A549 (cell line): ENCODE results near the gene SLC6A4. TPM values are rescaled to one million over a fixed set of nuclear protein-coding genes. Genes with fewer than 3 reads are reported as not detected.

ENCODE experiments used
- ATAC-seq, 2 experiments: fragments of 200-7000 bp in 1 of 2; fragments of >200 bp in 1 of 2; cut with Nextera tagmentation in 1 of 2; cut with Tn5 transposase in 1 of 2; 3 replicates each; pipeline versions ENCODE4 v1.8.0 to v1.9.1; 2018 to 2020; ENCODE audit warnings: mild to moderate bottlenecking in 1 of 2, moderate library complexity in 1 of 2
- CTCF ChIA-PET: fragments of 300-600 bp; sonication (Branson Sonifier 250); formaldehyde crosslinking; extraction: SDS; loops from one replicate; lab custom pipeline; 2021; ENCODE audit warnings: antibody characterized with exemption, inconsistent platforms; lab: Yijun Ruan, JAX
- POLR2A ChIA-PET: fragments of 350-600 bp; formaldehyde crosslinking; extraction: SDS; loops from one replicate; lab custom pipeline; 2021; ENCODE audit warnings: antibody characterized with exemption, inconsistent platforms; lab: Yijun Ruan, JAX
- DNase-seq, 2 experiments: peaks; one replicate each; pipeline versions ENCODE4 v3.0.0 to v3.0.0-alpha.2; 2011 to 2016; ENCODE audit warnings: low read depth in 1 of 2, low spot score in 1 of 2
- FAIRE-seq: peaks from 2 replicates; lab custom pipeline; 2011; peaks lifted over from hg19 to GRCh38; lab: Jason Lieb, UNC
- H3K27ac ChIP-seq, 2 experiments: fragments of >200 bp; sonication (Bioruptor Twin); formaldehyde crosslinking; 3 replicates each; pipeline ENCODE4 v1.5.1; 2016 to 2017
- H3K4me1 ChIP-seq: fragments of >200 bp; sonication (Bioruptor Twin); formaldehyde crosslinking; 3 replicates; pipeline ENCODE4 v1.6.1; 2016
- H3K4me2 ChIP-seq: fragments of >200 bp; sonication (Bioruptor Twin); formaldehyde crosslinking; 3 replicates; pipeline ENCODE4 v1.6.1; 2016
- H3K4me3 ChIP-seq: fragments of >200 bp; sonication (Bioruptor Twin); formaldehyde crosslinking; 3 replicates; pipeline ENCODE4 v1.5.1; 2016
- H3K9me3 ChIP-seq: fragments of >200 bp; sonication (Bioruptor Twin); formaldehyde crosslinking; 3 replicates; pipeline ENCODE4 v1.6.1; 2016
- BHLHE40 ChIP-seq: IDR thresholded peaks from 2 replicates; pipeline ENCODE4 v1.6.1; 2012; ENCODE audit warnings: low read depth, low read length, inconsistent platforms
- EHMT2 ChIP-seq: fragments of 200-600 bp; sonication (generic); IDR thresholded peaks from 2 replicates; pipeline ENCODE4 v1.6.1; 2016; ENCODE audit warnings: antibody characterized with exemption, low read depth, mild to moderate bottlenecking, moderate library complexity
- ESRRA ChIP-seq: fragments of 150-350 bp; IDR thresholded peaks from 2 replicates; pipeline ENCODE4 v1.6.1; 2014; ENCODE audit warnings: mild to moderate bottlenecking, low read length, borderline replicate concordance
- FOSB ChIP-seq: fragments of 250-450 bp; sonication (Bioruptor Pico); IDR thresholded peaks from 2 replicates; pipeline ENCODE4 v1.5.0; 2020; ENCODE audit warnings: mild to moderate bottlenecking, moderate library complexity
- GATA3 ChIP-seq: IDR thresholded peaks from 2 replicates; pipeline ENCODE4 v1.6.1; 2012; ENCODE audit warnings: borderline replicate concordance
- HEYL ChIP-seq: fragments of 250-450 bp; sonication (Bioruptor Pico); IDR thresholded peaks from 2 replicates; pipeline ENCODE4 v1.8.0; 2021; ENCODE audit warnings: mild to moderate bottlenecking, moderate library complexity
- HMGXB4 ChIP-seq: fragments of 250-450 bp; sonication (Bioruptor Pico); IDR thresholded peaks from 2 replicates; pipeline ENCODE4 v1.5.0; 2021; ENCODE audit warnings: mild to moderate bottlenecking, moderate library complexity, borderline replicate concordance
- HOXA7 ChIP-seq: fragments of 250-450 bp; sonication (Bioruptor Pico); IDR thresholded peaks from 2 replicates; pipeline ENCODE4 v1.5.0; 2020; ENCODE audit warnings: mild to moderate bottlenecking, moderate library complexity
- HOXB13 ChIP-seq: fragments of 250-450 bp; sonication (Bioruptor Pico); IDR thresholded peaks from 2 replicates; pipeline ENCODE4 v1.5.0; 2020; ENCODE audit warnings: low read depth, mild to moderate bottlenecking, moderate library complexity
- JUN ChIP-seq, 2 experiments: fragments of >200 bp; sonication (Bioruptor Twin); formaldehyde crosslinking; IDR thresholded peaks; 2 replicates in 1 of 2; 3 replicates in 1 of 2; pipeline ENCODE4 v1.6.1; 2016 to 2017
- MAFK ChIP-seq: fragments of 450-650 bp; IDR thresholded peaks from 2 replicates; pipeline ENCODE4 v1.6.1; 2014; ENCODE audit not compliant: partially characterized antibody
- MAX ChIP-seq: IDR thresholded peaks from 2 replicates; pipeline ENCODE4 v1.6.1; 2012
- NFE2L2 ChIP-seq: fragments of 150-350 bp; conservative IDR thresholded peaks from 2 replicates; pipeline ENCODE4 v1.6.1; 2014; ENCODE audit warnings: low read length
- NPAS2 ChIP-seq: fragments of 250-450 bp; sonication (Bioruptor Pico); IDR thresholded peaks from 2 replicates; pipeline ENCODE4 v1.8.0; 2022; ENCODE audit warnings: mild to moderate bottlenecking, moderate library complexity, borderline replicate concordance
- POLR2AphosphoS2 ChIP-seq: conservative IDR thresholded peaks from 2 replicates; pipeline ENCODE4 v1.6.1; 2012; ENCODE audit warnings: low read length, improper control_type of control experiment, inconsistent platforms
- RAD21 ChIP-seq, 2 experiments: fragments of >200 bp in 1 of 2; sonication (Bioruptor Twin) in 1 of 2; formaldehyde crosslinking in 1 of 2; IDR thresholded peaks in 1 of 2; conservative IDR thresholded peaks in 1 of 2; 2 replicates in 1 of 2; 3 replicates in 1 of 2; pipeline ENCODE4 v1.6.1; 2012 to 2018; ENCODE audit warnings: inconsistent platforms in 1 of 2
- RFX5 ChIP-seq: fragments of 450-650 bp; IDR thresholded peaks from 2 replicates; pipeline ENCODE4 v1.7.1; 2014; ENCODE audit warnings: antibody characterized with exemption, mild to moderate bottlenecking, moderate library complexity
- RNF2 ChIP-seq: fragments of 200-600 bp; sonication (generic); IDR thresholded peaks from 2 replicates; pipeline ENCODE4 v1.6.1; 2016; ENCODE audit warnings: low read depth, mild to moderate bottlenecking, antibody characterized with exemption, moderate library complexity, borderline replicate concordance
- SMC3 ChIP-seq: fragments of >200 bp; sonication (Bioruptor Twin); formaldehyde crosslinking; IDR thresholded peaks from 3 replicates; pipeline ENCODE4 v1.6.1; 2018; ENCODE audit warnings: inconsistent platforms
- TFCP2L1 ChIP-seq: fragments of 250-450 bp; sonication (Bioruptor Pico); IDR thresholded peaks from 2 replicates; pipeline ENCODE4 v1.5.0; 2021; ENCODE audit warnings: mild to moderate bottlenecking
- TP53 ChIP-seq: fragments of 250-450 bp; sonication (Bioruptor Pico); IDR thresholded peaks from 2 replicates; pipeline ENCODE4 v1.5.0; 2021; ENCODE audit warnings: mild to moderate bottlenecking, moderate library complexity
- USF2 ChIP-seq: fragments of 450-650 bp; IDR thresholded peaks from 2 replicates; pipeline ENCODE4 v1.6.1; 2014; ENCODE audit warnings: antibody characterized with exemption
- ZC3H11A ChIP-seq: fragments of 450-650 bp; IDR thresholded peaks from 2 replicates; pipeline ENCODE4 v1.6.1; 2014; ENCODE audit warnings: antibody characterized with exemption, mild to moderate bottlenecking
- ZNF302 ChIP-seq: fragments of 250-450 bp; sonication (Bioruptor Pico); IDR thresholded peaks from 2 replicates; pipeline ENCODE4 v1.9.0; 2021; ENCODE audit warnings: inconsistent platforms, mild to moderate bottlenecking, moderate library complexity
- ZSCAN20 ChIP-seq: fragments of 250-450 bp; sonication (Bioruptor Pico); IDR thresholded peaks from 2 replicates; pipeline ENCODE4 v1.8.0; 2022; ENCODE audit warnings: mild to moderate bottlenecking, moderate library complexity
- WGBS: methylation state at CpG from one replicate; pipeline ENCODE4 v1.1.6; 2017; ENCODE audit errors: missing lambda C conversion rate; 5-methylcytosine and 5-hydroxymethylcytosine counted together
- polyA plus RNA-seq, 4 experiments: library from polyadenylated mRNA; depleted of rRNA in 3 of 4; stranded (reverse); fragments of >200 nt; fragmentation: RNase III in 1 of 4; extraction: RNeasy Plus Mini Kit Qiagen cat#74134 plus additional on column Dnase treatment in 1 of 4; gene quantifications; 2 replicates in 3 of 4; 3 replicates in 1 of 4; pipeline ENCODE4 v1.2.3, GENCODE V29; 2011 to 2017
- TF ChIP-seq, protein P1 (sequence below): fragments of 200-600 bp; sonication (generic); IDR thresholded peaks from 2 replicates; pipeline ENCODE4 v1.6.1; 2016; ENCODE audit warnings: antibody characterized with exemption, mild to moderate bottlenecking, moderate library complexity
- TF ChIP-seq, protein P2 (sequence below): fragments of 150-350 bp; IDR thresholded peaks from 2 replicates; pipeline ENCODE4 v1.6.1; 2014; ENCODE audit warnings: low read depth, mild to moderate bottlenecking, low read length

SLC6A4 gene
- polyA plus RNA-seq, 2 of the 4 experiments (the other 2 are of a cell fraction), result 0.12 TPM; not detected in 1

GRCh38 chr17:30164531-30164930 lies 71.0 kb downstream of the SLC6A4 start:
- ChIA-PET CTCF (interaction anchor here (0.8 to 5.0 kb wide), 7 partner anchors 8 to 172 kb away, joined by 3 to 17 read pairs (median 5); no protein-coding TSS in a partner anchor), POLR2A (no interaction called here)
- 91% methylated on average over 4 of the region's 4 CpGs for WGBS
- H3K4me3 ChIP-seq, result no peak overlapping the region
- TF ChIP-seq FOSB (no peak), NPAS2 (CRISPR knock-in tag) (no peak), RAD21 (conservative IDR thresholded peaks at IDR 0.05 in 1 of 2, IDR thresholded peaks at IDR 0.05 in 1 of 2) (no peak), GATA3 (no peak), MAFK (no peak), TFCP2L1 (CRISPR knock-in tag) (no peak), JUN (IDR thresholded peaks at IDR 0.05) (no peak), ZNF302 (CRISPR knock-in tag) (no peak), HMGXB4 (no peak), SMC3 (no peak), TP53 (CRISPR knock-in tag) (no peak), EHMT2 (no peak), NFE2L2 (no peak), MAX (no peak), HOXB13 (CRISPR knock-in tag) (no peak)
- TF ChIP-seq, protein P1, sequence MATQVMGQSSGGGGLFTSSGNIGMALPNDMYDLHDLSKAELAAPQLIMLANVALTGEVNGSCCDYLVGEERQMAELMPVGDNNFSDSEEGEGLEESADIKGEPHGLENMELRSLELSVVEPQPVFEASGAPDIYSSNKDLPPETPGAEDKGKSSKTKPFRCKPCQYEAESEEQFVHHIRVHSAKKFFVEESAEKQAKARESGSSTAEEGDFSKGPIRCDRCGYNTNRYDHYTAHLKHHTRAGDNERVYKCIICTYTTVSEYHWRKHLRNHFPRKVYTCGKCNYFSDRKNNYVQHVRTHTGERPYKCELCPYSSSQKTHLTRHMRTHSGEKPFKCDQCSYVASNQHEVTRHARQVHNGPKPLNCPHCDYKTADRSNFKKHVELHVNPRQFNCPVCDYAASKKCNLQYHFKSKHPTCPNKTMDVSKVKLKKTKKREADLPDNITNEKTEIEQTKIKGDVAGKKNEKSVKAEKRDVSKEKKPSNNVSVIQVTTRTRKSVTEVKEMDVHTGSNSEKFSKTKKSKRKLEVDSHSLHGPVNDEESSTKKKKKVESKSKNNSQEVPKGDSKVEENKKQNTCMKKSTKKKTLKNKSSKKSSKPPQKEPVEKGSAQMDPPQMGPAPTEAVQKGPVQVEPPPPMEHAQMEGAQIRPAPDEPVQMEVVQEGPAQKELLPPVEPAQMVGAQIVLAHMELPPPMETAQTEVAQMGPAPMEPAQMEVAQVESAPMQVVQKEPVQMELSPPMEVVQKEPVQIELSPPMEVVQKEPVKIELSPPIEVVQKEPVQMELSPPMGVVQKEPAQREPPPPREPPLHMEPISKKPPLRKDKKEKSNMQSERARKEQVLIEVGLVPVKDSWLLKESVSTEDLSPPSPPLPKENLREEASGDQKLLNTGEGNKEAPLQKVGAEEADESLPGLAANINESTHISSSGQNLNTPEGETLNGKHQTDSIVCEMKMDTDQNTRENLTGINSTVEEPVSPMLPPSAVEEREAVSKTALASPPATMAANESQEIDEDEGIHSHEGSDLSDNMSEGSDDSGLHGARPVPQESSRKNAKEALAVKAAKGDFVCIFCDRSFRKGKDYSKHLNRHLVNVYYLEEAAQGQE, result no peak
- H3K4me2 ChIP-seq, result no peak overlapping the region
- no peak for FAIRE-seq
- peaks cover 8% of the 10 kb centered on the region; the same call in 1 of the 3 replicates for H3K4me1 ChIP-seq
- H3K9me3 ChIP-seq, result no peaks in the 10 kb centered on the region
- no peak for DNase-seq
- no peak overlapping the region for H3K27ac ChIP-seq
- ATAC-seq, result no peak

DNA sequence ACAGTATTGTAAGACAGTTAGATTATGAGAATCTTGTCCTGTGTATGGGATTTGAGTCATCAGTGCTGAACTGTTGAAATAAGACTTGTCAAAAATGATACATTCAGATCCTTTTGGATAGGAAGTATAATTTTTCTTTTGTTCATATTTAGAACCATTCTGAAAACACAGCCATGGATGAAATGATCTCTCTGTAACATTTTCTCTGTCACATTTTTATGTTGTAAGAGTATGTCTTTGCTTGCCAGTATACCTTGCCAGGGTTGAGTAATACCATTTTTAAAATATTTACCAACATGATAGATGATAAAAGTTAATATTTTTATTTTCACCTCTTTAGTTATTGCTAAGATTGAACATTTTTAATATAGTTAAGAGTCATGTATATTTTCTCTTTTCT lies 73.9 kb downstream of the SLC6A4 start:
- Histone ChIP-seq H3K27ac (no peak overlapping the region), H3K4me1 (peaks cover 8% of the 10 kb centered on the region; the same call in 1 of the 3 replicates), H3K9me3 (no peaks in the 10 kb centered on the region), H3K4me2 (no peak overlapping the region), H3K4me3 (no peak overlapping the region)
- ChIA-PET CTCF (interaction anchor here (1.7 to 5.0 kb wide), 4 partner anchors 14 to 74 kb away, joined by 3 to 17 read pairs (median 9); partner anchors contain the start of gene SLC6A4), POLR2A (interaction anchor here (0.6 kb wide), 1 partner anchor 1094 kb away, joined by 3 read pairs; no protein-coding TSS in a partner anchor)
- ATAC-seq (no peak), DNase-seq (no peak), FAIRE-seq (no peak)
- TF ChIP-seq, protein P2, sequence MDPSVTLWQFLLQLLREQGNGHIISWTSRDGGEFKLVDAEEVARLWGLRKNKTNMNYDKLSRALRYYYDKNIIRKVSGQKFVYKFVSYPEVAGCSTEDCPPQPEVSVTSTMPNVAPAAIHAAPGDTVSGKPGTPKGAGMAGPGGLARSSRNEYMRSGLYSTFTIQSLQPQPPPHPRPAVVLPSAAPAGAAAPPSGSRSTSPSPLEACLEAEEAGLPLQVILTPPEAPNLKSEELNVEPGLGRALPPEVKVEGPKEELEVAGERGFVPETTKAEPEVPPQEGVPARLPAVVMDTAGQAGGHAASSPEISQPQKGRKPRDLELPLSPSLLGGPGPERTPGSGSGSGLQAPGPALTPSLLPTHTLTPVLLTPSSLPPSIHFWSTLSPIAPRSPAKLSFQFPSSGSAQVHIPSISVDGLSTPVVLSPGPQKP, result no peak
- TF ChIP-seq ESRRA, result no peak
- no peak for TF ChIP-seq POLR2AphosphoS2
- no peak for TF ChIP-seq RNF2
- TF ChIP-seq USF2, result no peak
- TF ChIP-seq ZC3H11A, result no peak
- TF ChIP-seq RFX5, result no peak
- TF ChIP-seq TFCP2L1 (CRISPR knock-in tag), result no peak
- no peak for TF ChIP-seq BHLHE40
- TF ChIP-seq SMC3, result no peak
- TF ChIP-seq HOXA7 (CRISPR knock-in tag), result no peak
- no peak for TF ChIP-seq ZSCAN20 (CRISPR knock-in tag)
- TF ChIP-seq, protein P1, result no peak
- no peak for TF ChIP-seq HEYL
